PC-3 (cell line): ENCODE data around the gene NOC2L. TPM values are rescaled to one million over a fixed set of nuclear protein-coding genes. Genes with fewer than 3 reads are reported as not detected.
"Not testable (repeated sequence)": the region's sequence is repeated elsewhere in the genome, so short reads cannot be mapped to it uniquely, and the experiment has no call there.

Experiments used
- ATAC-seq: fragments of 200-7000 bp; cut with Tn5 transposase; 2 replicates; pipeline ENCODE4 v1.9.1; 2020; ENCODE audit warnings: mild to moderate bottlenecking, moderate library complexity
- BruUV-seq: library from RNA; stranded (reverse); fragments of 400-500 nt; replicated peaks from 2 replicates; lab custom pipeline; 2021; lab: Mats Ljungman, UMichigan
- CTCF ChIA-PET: fragments of 300-600 bp; sonication (Branson Sonifier 250); formaldehyde crosslinking; loops from one replicate; lab custom pipeline; 2022; ENCODE audit warnings: antibody characterized with exemption; lab: Charles Lee
- POLR2A ChIA-PET: fragments of 300-600 bp; sonication (Branson Sonifier 250); formaldehyde crosslinking; loops from one replicate; lab custom pipeline; 2022; ENCODE audit warnings: antibody characterized with exemption; ENCODE audit not compliant: unreplicated experiment; lab: Charles Lee
- DNase-seq: peaks from one replicate; pipeline ENCODE4 v3.0.0-alpha.2; 2015
- H2AFZ ChIP-seq: fragments of 300-600 bp; sonication (generic); 2 replicates; pipeline ENCODE4 v1.6.0; 2016; ENCODE audit warnings: antibody characterized with exemption, low read length
- H3F3A ChIP-seq: fragments of 300-600 bp; sonication (generic); one replicate; pipeline ENCODE4 v1.6.0; 2017; ENCODE audit warnings: antibody characterized with exemption, low read length, control low read depth, mild to moderate bottlenecking; ENCODE audit not compliant: unreplicated experiment
- H3K27ac ChIP-seq: fragments of 300-600 bp; sonication (generic); 2 replicates; pipeline ENCODE4 v1.5.1; 2016; ENCODE audit warnings: mild to moderate bottlenecking, low read length
- H3K27me3 ChIP-seq: fragments of 300-600 bp; sonication (generic); 2 replicates; pipeline ENCODE4 v1.6.1; 2016; ENCODE audit warnings: low read length, mixed read lengths
- H3K36me3 ChIP-seq: fragments of 300-600 bp; sonication (generic); 2 replicates; pipeline ENCODE4 v1.6.1; 2016; ENCODE audit warnings: low read depth, mixed run types, low read length, mixed read lengths
- H3K4me1 ChIP-seq: fragments of 300-600 bp; sonication (generic); 2 replicates; pipeline ENCODE4 v1.5.1; 2016; ENCODE audit warnings: low read length; ENCODE audit not compliant: insufficient read depth
- H3K4me2 ChIP-seq: fragments of 300-600 bp; sonication (generic); 2 replicates; pipeline ENCODE4 v1.6.0; 2016; ENCODE audit warnings: low read length
- H3K4me3 ChIP-seq: fragments of 300-600 bp; sonication (generic); 2 replicates; pipeline ENCODE4 v1.5.1; 2016; ENCODE audit warnings: mild to moderate bottlenecking, low read length, mixed read lengths
- H3K79me2 ChIP-seq: fragments of 300-600 bp; sonication (generic); 2 replicates; pipeline ENCODE4 v1.6.1; 2017; ENCODE audit warnings: low read length, mixed read lengths
- H3K9ac ChIP-seq: fragments of 300-600 bp; sonication (generic); 2 replicates; pipeline ENCODE4 v1.6.0; 2016; ENCODE audit warnings: mild to moderate bottlenecking, low read length
- H3K9me2 ChIP-seq: fragments of 300-600 bp; sonication (generic); replicated peaks from 2 replicates; pipeline ENCODE4 v1.6.1; 2016; ENCODE audit warnings: mixed run types, low read length, mixed read lengths
- H3K9me3 ChIP-seq: fragments of 300-600 bp; sonication (generic); 2 replicates; pipeline ENCODE4 v1.6.1; 2016; ENCODE audit warnings: low read length, mixed read lengths
- H4K20me1 ChIP-seq: fragments of 300-600 bp; sonication (generic); 2 replicates; pipeline ENCODE4 v1.6.1; 2016; ENCODE audit warnings: low read length, mixed read lengths
- CTCF ChIP-seq: fragments of 300-600 bp; sonication (generic); conservative IDR thresholded peaks from 2 replicates; pipeline ENCODE4 v1.5.1; 2017; ENCODE audit warnings: antibody characterized with exemption, low read depth, mild to moderate bottlenecking, low read length
- EZH2 ChIP-seq: fragments of 300-600 bp; sonication (generic); IDR thresholded peaks from one replicate; pipeline ENCODE4 v1.6.1; 2017; ENCODE audit warnings: antibody characterized with exemption, mild to moderate bottlenecking, low read length; ENCODE audit not compliant: unreplicated experiment
- EZH2phosphoT487 ChIP-seq: fragments of 300-600 bp; sonication (generic); IDR thresholded peaks from 2 replicates; pipeline ENCODE4 v1.6.1; 2018; ENCODE audit warnings: mild to moderate bottlenecking, antibody characterized with exemption, low read length, borderline replicate concordance
- intact Hi-C: fragments of 100-400 bp; cut with micrococcal nuclease; formaldehyde crosslinking; loops from 2 replicates; pipeline ENCODE4 v1.9.0; 2023
- total RNA-seq: library from RNA; depleted of rRNA; stranded (reverse); fragments of >200 nt; gene quantifications from 2 replicates; pipeline ENCODE4 v1.2.3, GENCODE V29; 2014

Gene NOC2L
- total RNA-seq, 1 experiment from 2014 or later = 262 TPM

GRCh38 chr1:978835-979743, 20.0 kb upstream of the NOC2L start:
- no peaks in the 10 kb centered on the region for H3K9me2 ChIP-seq
- H3K79me2 ChIP-seq = no peaks in the 10 kb centered on the region
- no peak overlapping the region for H3K9ac ChIP-seq
- no peaks in the 10 kb centered on the region for H3K36me3 ChIP-seq
- H4K20me1 ChIP-seq = no peaks in the 10 kb centered on the region
- H3K27ac ChIP-seq = no peak overlapping the region
- DNase-seq (no peak), ATAC-seq (no peak)
- ChIA-PET POLR2A (no interaction called here), CTCF (no interaction called here)
- H3K4me3 ChIP-seq = no peak overlapping the region
- intact Hi-C loops = no loop called here
- peaks cover 11% of the 10 kb centered on the region for H3K27me3 ChIP-seq
- H3K4me2 ChIP-seq = no peak overlapping the region
- BruUV-seq = no TSS peak
- H3F3A ChIP-seq = no peaks in the 10 kb centered on the region
- TF ChIP-seq CTCF (no peak), EZH2 (no peak), EZH2phosphoT487 (no peak)
- H2AFZ ChIP-seq = no peak overlapping the region
- H3K4me1 ChIP-seq = peaks cover 32% of the 10 kb centered on the region
- no peaks in the 10 kb centered on the region for H3K9me3 ChIP-seq

- Histone ChIP-seq H3F3A (no peaks in the 10 kb centered on the region), H3K4me1 (peaks cover 24% of the 10 kb centered on the region), H3K9me2 (no peaks in the 10 kb centered on the region), H3K4me3 (no peak overlapping the region), H3K79me2 (no peaks in the 10 kb centered on the region), H3K27me3 (peaks cover 11% of the 10 kb centered on the region), H2AFZ (no peak overlapping the region), H3K27ac (no peak overlapping the region), H3K36me3 (no peaks in the 10 kb centered on the region), H3K9ac (no peak overlapping the region), H4K20me1 (no peaks in the 10 kb centered on the region), H3K4me2 (no peak overlapping the region), H3K9me3 (no peaks in the 10 kb centered on the region)
- no peak for TF ChIP-seq EZH2
- TF ChIP-seq EZH2phosphoT487 = no peak
- TF ChIP-seq CTCF = no peak
- no TSS peak for BruUV-seq
- no peak for ATAC-seq
- ChIA-PET POLR2A (no interaction called here), CTCF (no interaction called here)
- no peak for DNase-seq
- intact Hi-C loops = no loop called here
Observed at GRCh38 chr1:978069-978834, 19.2 kb upstream of the NOC2L start.

GRCh38 chr1:976791-977190, 17.7 kb upstream of the NOC2L start:
- H3K4me1 ChIP-seq = peaks cover 13% of the 10 kb centered on the region
- POLR2A ChIA-PET = interaction anchor here (0.8 kb wide), 1 partner anchor 635 kb away, joined by 7 read pairs; no protein-coding TSS in a partner anchor
- H3K9me2 ChIP-seq, H3K4me2 ChIP-seq, DNase-seq, H3K27ac ChIP-seq, H2AFZ ChIP-seq, CTCF ChIA-PET, BruUV-seq, H3K27me3 ChIP-seq, H3K9me3 ChIP-seq, H3K4me3 ChIP-seq, H3K79me2 ChIP-seq, ATAC-seq, H3K9ac ChIP-seq, intact Hi-C loops, H3F3A ChIP-seq, H4K20me1 ChIP-seq, H3K36me3 ChIP-seq: not testable (repeated sequence)
